GM21825 (cell line): Measurements from ENCODE around the gene CD320.
"Not testable (repeated sequence)": the region's sequence is repeated elsewhere in the genome, so short reads cannot be mapped to it uniquely, and the experiment has no call there.

Source experiments
- ATAC-seq: cut with Tn5 transposase; IDR thresholded peaks from one replicate; pipeline ENCODE4 v1.9.1; 2021; ENCODE audit warnings: mild to moderate bottlenecking, moderate library complexity; ENCODE audit not compliant: unreplicated experiment

Gene CD320

GRCh38 chr19:8310342-8311055, 2.3 kb upstream of the CD320 start:
- no peak for ATAC-seq

GRCh38 chr19:8308891-8309291, 733 bp upstream of the CD320 start:
- no peak for ATAC-seq

GRCh38 chr19:8307400-8307964, 676 bp downstream of the CD320 start:
- no peak for ATAC-seq

- ATAC-seq, result no peak
Observed at GRCh38 chr19:8306235-8307054, 1.7 kb downstream of the CD320 start.

- no peak for ATAC-seq
Observed at GRCh38 chr19:8305798-8306197, 2.4 kb downstream of the CD320 start.

- ATAC-seq, result no peak
Observed at GRCh38 chr19:8304841-8305621, 3.1 kb downstream of the CD320 start.

- no peak for ATAC-seq
Observed at GRCh38 chr19:8302734-8303133, 5.4 kb downstream of the CD320 start.

GRCh38 chr19:8302357-8302691, 5.8 kb downstream of the CD320 start:
- no peak for ATAC-seq

- not testable (repeated sequence) for ATAC-seq
Observed at GRCh38 chr19:8291337-8291736, 16.8 kb downstream of the CD320 start.

GRCh38 chr19:8276508-8276907, 31.6 kb downstream of the CD320 start:
- ATAC-seq, result not testable (repeated sequence)

GRCh38 chr19:8269724-8270123, 38.4 kb downstream of the CD320 start:
- ATAC-seq, result peak; percentile 9

- no peak for ATAC-seq
Observed at GRCh38 chr19:8265872-8266271, 42.3 kb downstream of the CD320 start.

- not testable (repeated sequence) for ATAC-seq
Observed at GRCh38 chr19:8264248-8264647, 43.9 kb downstream of the CD320 start.

GRCh38 chr19:8262431-8262830, 45.7 kb downstream of the CD320 start:
- no peak for ATAC-seq

- no peak for ATAC-seq
Observed at GRCh38 chr19:8261881-8262280, 46.3 kb downstream of the CD320 start.

GRCh38 chr19:8261347-8261746, 46.8 kb downstream of the CD320 start:
- no peak for ATAC-seq

- ATAC-seq, result no peak
Observed at GRCh38 chr19:8259922-8260247, 48.3 kb downstream of the CD320 start.

GRCh38 chr19:8259142-8259921, 48.8 kb downstream of the CD320 start:
- no peak for ATAC-seq

- ATAC-seq, result no peak
Observed at GRCh38 chr19:8257052-8257443, 51.1 kb downstream of the CD320 start.

- ATAC-seq, result no peak
Observed at GRCh38 chr19:8256276-8257051, 51.7 kb downstream of the CD320 start.
